OCI-LY1 (cell line): ENCODE measurements around the gene PSME4.
"Not testable (repeated sequence)": the region's sequence is repeated elsewhere in the genome, so short reads cannot be mapped to it uniquely, and the experiment has no call there.

Experiments
- H2AFZ ChIP-seq: fragments of 200-600 bp; sonication (generic), shearing (Covaris generic); 2 replicates; pipeline ENCODE4 v1.6.0; 2014; ENCODE audit warnings: antibody characterized with exemption, mild to moderate bottlenecking, low read length
- H3F3A ChIP-seq: fragments of 200-600 bp; sonication (generic), shearing (Covaris generic); 2 replicates; pipeline ENCODE4 v1.6.0; 2014; ENCODE audit warnings: mild to moderate bottlenecking, antibody characterized with exemption, low read length, moderate library complexity; ENCODE audit not compliant: insufficient read depth
- H3K27ac ChIP-seq: fragments of 200-600 bp; sonication (generic); 2 replicates; pipeline ENCODE4 v1.5.1; 2014; ENCODE audit warnings: low read length, mixed run types, mild to moderate bottlenecking, low read depth; ENCODE audit not compliant: poor library complexity, severe bottlenecking
- H3K27me3 ChIP-seq: fragments of 200-600 bp; sonication (generic); 2 replicates; pipeline ENCODE4 v1.6.0; 2014; ENCODE audit warnings: antibody characterized with exemption, mild to moderate bottlenecking, low read length, moderate library complexity; ENCODE audit not compliant: insufficient read depth
- H3K36me3 ChIP-seq: fragments of 200-600 bp; sonication (generic); 2 replicates; pipeline ENCODE4 v1.6.1; 2014; ENCODE audit warnings: mild to moderate bottlenecking, antibody characterized with exemption, low read length, moderate library complexity, mixed read lengths; ENCODE audit not compliant: insufficient read depth
- H3K4me1 ChIP-seq: fragments of 200-600 bp; sonication (generic); 2 replicates; pipeline ENCODE4 v1.5.1; 2014; ENCODE audit warnings: mild to moderate bottlenecking, low read length, moderate library complexity; ENCODE audit not compliant: insufficient read depth, severe bottlenecking
- H3K4me2 ChIP-seq: fragments of 200-600 bp; sonication (generic), shearing (Covaris generic); 2 replicates; pipeline ENCODE4 v1.6.1; 2014; ENCODE audit warnings: low read length
- H3K4me3 ChIP-seq: fragments of 200-600 bp; sonication (generic); 2 replicates; pipeline ENCODE4 v1.5.1; 2014; ENCODE audit warnings: low read length, low read depth, mild to moderate bottlenecking, mixed read lengths; ENCODE audit not compliant: poor library complexity, severe bottlenecking
- H3K79me2 ChIP-seq: fragments of 200-600 bp; shearing (Covaris generic); 2 replicates; pipeline ENCODE4 v1.6.1; 2016; ENCODE audit warnings: mixed run types, low read length, mixed read lengths; ENCODE audit not compliant: insufficient read depth
- H3K9ac ChIP-seq: fragments of 200-600 bp; sonication (generic), shearing (Covaris generic); 2 replicates; pipeline ENCODE4 v1.6.1; 2014; ENCODE audit warnings: mild to moderate bottlenecking, low read length, mixed read lengths
- H3K9me2 ChIP-seq: fragments of 200-600 bp; sonication (generic), shearing (Covaris generic); 2 replicates; pipeline ENCODE4 v1.6.1; 2014; ENCODE audit warnings: low read depth, mild to moderate bottlenecking, low read length, mixed read lengths
- H3K9me3 ChIP-seq: fragments of 200-600 bp; shearing (Covaris generic); 2 replicates; pipeline ENCODE4 v1.6.1; 2014; ENCODE audit warnings: low read length, mixed read lengths
- H4K20me1 ChIP-seq: fragments of 200-600 bp; sonication (generic), shearing (Covaris generic); 2 replicates; pipeline ENCODE4 v1.6.0; 2016; ENCODE audit warnings: mild to moderate bottlenecking, low read length; ENCODE audit not compliant: insufficient read depth
- CTCF ChIP-seq: fragments of 200-600 bp; sonication (generic), shearing (Covaris generic); IDR thresholded peaks from 2 replicates; pipeline ENCODE4 v1.5.1; 2017; ENCODE audit warnings: mild to moderate bottlenecking, antibody characterized with exemption, low read length, moderate library complexity, mixed read lengths
- EZH2 ChIP-seq: fragments of 200-600 bp; sonication (generic), shearing (Covaris generic); IDR thresholded peaks from 2 replicates; pipeline ENCODE4 v1.8.0; 2017; ENCODE audit warnings: borderline replicate concordance, mixed run types, mild to moderate bottlenecking, antibody characterized with exemption, low read length, moderate library complexity, mixed read lengths

PSME4 gene

DNA sequence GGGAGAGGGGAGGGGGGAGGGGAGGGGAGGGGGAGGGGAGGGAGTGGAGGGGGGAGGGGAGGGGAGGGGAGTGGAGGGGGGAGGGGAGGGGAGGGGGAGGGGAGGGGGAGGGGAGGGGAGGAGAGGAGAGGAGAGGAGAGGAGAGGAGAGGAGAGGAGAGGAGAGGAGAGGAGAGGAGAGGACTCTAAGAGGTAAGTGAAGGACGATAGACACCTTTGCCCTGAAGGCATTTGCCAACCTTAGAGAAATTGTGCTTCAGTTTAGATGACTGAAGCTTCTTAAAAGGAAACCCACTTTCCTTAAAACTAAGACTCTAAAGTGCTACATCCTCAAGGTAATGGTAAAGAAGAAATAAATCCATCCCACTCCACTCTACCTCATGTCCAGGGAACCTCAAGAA lies 130.2 kb downstream of the PSME4 start:
- no peaks in the 10 kb centered on the region for H3K27me3 ChIP-seq
- H3K9ac ChIP-seq: no peak overlapping the region
- H3K9me2 ChIP-seq: no peaks in the 10 kb centered on the region
- H3F3A ChIP-seq: no peaks in the 10 kb centered on the region
- no peaks in the 10 kb centered on the region for H3K79me2 ChIP-seq
- no peak overlapping the region for H2AFZ ChIP-seq
- no peak overlapping the region for H3K4me3 ChIP-seq
- H4K20me1 ChIP-seq: no peaks in the 10 kb centered on the region
- no peak overlapping the region for H3K4me2 ChIP-seq
- no peak for TF ChIP-seq CTCF
- H3K36me3 ChIP-seq: no peaks in the 10 kb centered on the region
- H3K9me3 ChIP-seq: no peaks in the 10 kb centered on the region
- H3K27ac ChIP-seq: no peak overlapping the region
- H3K4me1 ChIP-seq: no peaks in the 10 kb centered on the region

GRCh38 chr2:53829980-53830290 lies 140.9 kb downstream of the PSME4 start:
- H3K36me3 ChIP-seq, H4K20me1 ChIP-seq, H3F3A ChIP-seq, H3K4me3 ChIP-seq, H3K79me2 ChIP-seq, H3K9me3 ChIP-seq, H3K9me2 ChIP-seq, H3K27ac ChIP-seq, H3K4me2 ChIP-seq, H3K9ac ChIP-seq, H2AFZ ChIP-seq, H3K27me3 ChIP-seq, H3K4me1 ChIP-seq: not testable (repeated sequence)

- H3K27me3 ChIP-seq: no peaks in the 10 kb centered on the region
- no peak overlapping the region for H3K9ac ChIP-seq
- no peaks in the 10 kb centered on the region for H3F3A ChIP-seq
- H3K27ac ChIP-seq: no peak overlapping the region
- no peaks in the 10 kb centered on the region for H3K9me3 ChIP-seq
- H3K9me2 ChIP-seq: no peaks in the 10 kb centered on the region
- no peak overlapping the region for H3K4me2 ChIP-seq
- no peaks in the 10 kb centered on the region for H3K4me1 ChIP-seq
- no peak overlapping the region for H3K4me3 ChIP-seq
- H3K36me3 ChIP-seq: no peaks in the 10 kb centered on the region
- TF ChIP-seq EZH2 (no peak), CTCF (no peak)
- no peak overlapping the region for H2AFZ ChIP-seq
- H3K79me2 ChIP-seq: no peaks in the 10 kb centered on the region
- H4K20me1 ChIP-seq: no peaks in the 10 kb centered on the region
These were observed 141.4 kb downstream of the PSME4 start for GRCh38 chr2:53829273-53829979.

DNA sequence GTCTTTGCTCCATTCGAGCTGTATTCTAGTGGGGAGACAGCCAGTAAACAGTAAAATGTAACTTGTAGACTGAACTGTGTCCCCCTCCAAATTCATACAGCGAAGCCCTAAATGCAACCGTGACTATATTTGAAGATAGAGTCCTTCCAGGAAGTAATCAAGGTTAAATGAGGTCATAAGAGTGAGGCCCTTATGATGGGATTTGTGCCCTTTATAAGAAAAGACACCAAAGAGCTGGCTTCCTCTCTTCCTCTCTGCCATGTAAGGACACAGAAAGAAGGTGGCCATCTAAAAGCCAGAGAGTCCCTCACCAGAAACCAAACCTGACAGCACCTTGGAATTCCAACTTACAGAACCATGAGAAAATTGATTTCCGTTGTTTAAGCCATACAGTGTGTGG lies 142.5 kb downstream of the PSME4 start:
- H3K79me2 ChIP-seq: no peaks in the 10 kb centered on the region
- no peak overlapping the region for H3K4me2 ChIP-seq
- no peak overlapping the region for H3K9ac ChIP-seq
- TF ChIP-seq CTCF: no peak
- TF ChIP-seq EZH2: no peak
- H3K4me1 ChIP-seq: no peaks in the 10 kb centered on the region
- H2AFZ ChIP-seq: no peak overlapping the region
- no peak overlapping the region for H3K4me3 ChIP-seq
- no peaks in the 10 kb centered on the region for H4K20me1 ChIP-seq
- no peaks in the 10 kb centered on the region for H3F3A ChIP-seq
- H3K9me3 ChIP-seq: no peaks in the 10 kb centered on the region
- no peaks in the 10 kb centered on the region for H3K27me3 ChIP-seq
- H3K27ac ChIP-seq: no peak overlapping the region
- no peaks in the 10 kb centered on the region for H3K36me3 ChIP-seq
- no peaks in the 10 kb centered on the region for H3K9me2 ChIP-seq
